ENCODE data around the gene PKMYT1. TPM values are rescaled to one million over a fixed set of nuclear protein-coding genes. Genes with fewer than 3 reads are reported as not detected.

PKMYT1 gene
- total RNA-seq, 1 donor from 2014 or later, result 107 TPM

DNA sequence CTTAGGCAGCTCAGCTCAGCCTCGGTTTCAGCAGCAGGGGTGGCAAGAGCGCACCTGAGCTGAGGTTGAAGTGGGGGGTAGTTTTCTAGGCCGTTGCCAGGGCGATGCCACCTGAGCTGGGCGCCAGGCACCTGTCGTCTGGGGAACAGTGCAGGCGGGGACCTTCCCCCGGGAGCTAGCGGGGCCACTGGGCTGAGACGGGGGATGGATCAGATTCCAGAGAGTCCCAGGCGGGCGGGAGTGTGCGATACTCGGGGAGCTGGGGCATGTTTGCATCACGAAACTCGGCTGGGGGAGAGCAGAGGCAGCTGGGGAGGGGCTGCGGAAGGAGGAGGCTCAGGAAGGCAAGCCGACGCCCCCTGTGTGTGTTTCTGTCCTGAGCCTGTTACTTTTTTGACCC is 32.0 kb upstream of the PKMYT1 start:
- TF ChIP-seq, protein P1, sequence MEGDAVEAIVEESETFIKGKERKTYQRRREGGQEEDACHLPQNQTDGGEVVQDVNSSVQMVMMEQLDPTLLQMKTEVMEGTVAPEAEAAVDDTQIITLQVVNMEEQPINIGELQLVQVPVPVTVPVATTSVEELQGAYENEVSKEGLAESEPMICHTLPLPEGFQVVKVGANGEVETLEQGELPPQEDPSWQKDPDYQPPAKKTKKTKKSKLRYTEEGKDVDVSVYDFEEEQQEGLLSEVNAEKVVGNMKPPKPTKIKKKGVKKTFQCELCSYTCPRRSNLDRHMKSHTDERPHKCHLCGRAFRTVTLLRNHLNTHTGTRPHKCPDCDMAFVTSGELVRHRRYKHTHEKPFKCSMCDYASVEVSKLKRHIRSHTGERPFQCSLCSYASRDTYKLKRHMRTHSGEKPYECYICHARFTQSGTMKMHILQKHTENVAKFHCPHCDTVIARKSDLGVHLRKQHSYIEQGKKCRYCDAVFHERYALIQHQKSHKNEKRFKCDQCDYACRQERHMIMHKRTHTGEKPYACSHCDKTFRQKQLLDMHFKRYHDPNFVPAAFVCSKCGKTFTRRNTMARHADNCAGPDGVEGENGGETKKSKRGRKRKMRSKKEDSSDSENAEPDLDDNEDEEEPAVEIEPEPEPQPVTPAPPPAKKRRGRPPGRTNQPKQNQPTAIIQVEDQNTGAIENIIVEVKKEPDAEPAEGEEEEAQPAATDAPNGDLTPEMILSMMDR (conservative IDR thresholded peaks at IDR 0.05; ENCODE audit: low read depth, low read length), result no peak

DNA sequence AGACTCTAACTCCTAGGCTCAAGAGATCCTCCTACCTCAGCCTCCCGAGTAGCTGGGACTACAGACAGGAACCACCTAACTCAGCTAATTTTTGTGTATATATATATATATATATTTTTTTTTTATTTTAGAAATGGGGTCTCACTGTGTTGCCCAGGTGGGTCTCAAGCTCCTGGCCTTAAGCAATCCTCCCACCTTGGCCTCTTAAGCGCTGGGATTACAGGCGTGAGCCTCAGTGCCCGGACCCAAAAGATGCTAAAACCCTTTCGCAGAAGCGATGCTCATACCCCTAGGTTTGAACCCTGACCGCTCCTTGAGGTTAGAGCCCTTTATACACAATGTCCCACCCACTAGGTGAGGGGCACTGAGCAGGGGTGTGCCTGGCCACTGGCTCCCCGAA is 30.3 kb upstream of the PKMYT1 start:
- DNase-seq (ENCODE audit: low read depth), result no peak
- no peak overlapping the region for H3K4me3 ChIP-seq (ENCODE audit: low read depth, low read length)
- TF ChIP-seq, protein P1 (conservative IDR thresholded peaks at IDR 0.05; ENCODE audit: low read depth, low read length), result no peak

More for the DNA sequence above, 32.0 kb upstream of the PKMYT1 start:
- DNase-seq (ENCODE audit: low read depth), result no peak
- no peak overlapping the region for H3K4me3 ChIP-seq (ENCODE audit: low read depth, low read length)

DNA sequence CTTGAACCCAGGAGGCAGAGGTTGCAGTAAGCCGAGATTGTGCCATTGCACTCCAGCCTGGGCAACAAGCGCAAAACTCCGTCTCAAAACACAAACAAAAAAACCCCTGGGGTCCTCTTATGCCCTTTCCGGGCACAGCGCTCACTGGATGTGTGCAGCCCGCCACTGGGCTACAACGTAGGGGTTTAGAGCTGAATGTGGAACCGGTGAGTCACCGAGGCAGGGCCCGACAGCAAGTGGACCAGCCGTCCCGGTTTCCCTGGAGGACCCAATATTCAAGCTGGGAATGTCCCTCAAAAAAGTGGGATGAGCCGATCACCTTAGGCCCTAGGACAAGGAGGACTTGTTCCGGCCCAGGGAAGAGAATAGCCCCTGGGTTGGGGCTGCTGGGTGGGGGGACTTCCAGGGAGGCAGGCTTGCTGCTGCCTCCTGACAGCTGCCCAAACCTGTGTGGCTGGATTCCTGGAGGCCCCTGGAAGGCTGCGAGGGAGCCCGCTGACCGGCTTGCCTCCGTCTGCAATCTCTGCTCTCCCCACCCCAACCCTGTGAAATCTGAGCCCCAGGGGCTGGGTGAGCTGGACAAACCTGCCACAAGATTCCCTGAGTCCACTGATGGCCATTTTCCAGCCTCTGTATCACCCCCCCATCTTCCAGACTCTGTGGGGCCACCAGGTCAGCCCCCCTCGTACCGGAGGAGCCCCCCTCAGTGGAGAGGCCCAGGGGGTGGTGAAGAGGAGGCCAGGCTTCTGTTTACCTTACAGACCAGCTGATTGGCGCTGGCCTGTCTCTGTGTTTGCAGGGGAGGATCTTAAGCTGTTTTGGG is 29.5 kb upstream of the PKMYT1 start:
- TF ChIP-seq, protein P1 (conservative IDR thresholded peaks at IDR 0.05; ENCODE audit: low read depth, low read length), result no peak
- H3K4me3 ChIP-seq (ENCODE audit: low read depth, low read length), result no peak overlapping the region
- no peak for DNase-seq (ENCODE audit: low read depth)

DNA sequence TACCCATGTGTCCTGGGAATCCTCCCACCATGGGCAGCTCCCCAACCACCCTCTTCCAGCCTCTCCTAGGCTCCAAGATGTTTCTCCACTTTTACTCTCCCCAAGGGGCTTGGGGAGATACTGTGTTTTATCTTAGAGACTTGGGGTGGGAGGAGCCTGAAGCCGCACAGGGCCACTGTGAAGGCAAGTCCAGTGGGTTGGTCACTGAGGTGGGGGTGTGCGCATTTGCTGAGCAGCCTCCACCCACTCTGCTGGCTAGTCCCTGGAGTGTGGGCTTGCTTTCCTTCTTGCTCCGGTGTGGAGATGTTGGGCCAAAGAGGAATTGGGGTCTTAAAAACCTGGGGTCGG is 28.4 kb upstream of the PKMYT1 start:
- no peak overlapping the region for H3K4me3 ChIP-seq (ENCODE audit: low read depth, low read length)
- TF ChIP-seq, protein P1 (conservative IDR thresholded peaks at IDR 0.05; ENCODE audit: low read depth, low read length), result no peak
- DNase-seq (ENCODE audit: low read depth), result no peak

DNA sequence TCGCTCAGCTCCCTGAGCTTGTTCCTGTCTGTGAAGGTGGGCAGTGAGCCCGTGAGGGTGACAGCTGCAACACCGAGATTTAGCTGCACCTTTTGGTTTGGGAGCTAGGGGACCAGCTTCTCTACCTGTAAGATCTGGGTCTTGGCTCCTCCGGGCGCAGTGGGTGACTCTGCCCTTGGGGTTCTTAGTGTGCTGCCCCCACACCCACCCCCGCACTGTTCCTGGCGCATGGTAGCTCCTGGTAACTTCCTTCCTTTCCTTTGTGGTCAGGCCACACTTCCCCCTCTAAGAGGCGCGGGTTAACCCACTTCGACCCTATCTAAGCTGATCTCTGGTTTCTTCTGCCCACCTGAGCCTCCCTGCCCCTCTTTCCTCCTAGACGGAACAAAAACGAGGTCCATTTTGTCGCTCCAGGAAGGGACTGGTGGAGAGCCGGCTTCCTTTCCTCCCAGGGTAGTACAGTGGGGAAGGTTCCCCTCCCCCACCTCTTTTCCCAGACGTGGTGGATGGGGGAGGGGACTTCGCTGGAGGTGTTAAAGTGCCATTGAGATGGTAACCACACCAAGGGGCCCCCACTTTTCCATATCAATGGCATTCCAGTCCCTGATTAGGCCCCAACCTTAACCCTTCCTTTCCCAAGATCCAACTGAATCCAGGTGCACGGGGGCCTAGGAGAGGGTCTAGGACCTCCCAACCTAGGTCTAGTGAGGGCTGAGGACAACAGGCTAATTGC is 27.9 kb upstream of the PKMYT1 start:
- no peak for DNase-seq (ENCODE audit: low read depth)
- no peak overlapping the region for H3K4me3 ChIP-seq (ENCODE audit: low read depth, low read length)
- TF ChIP-seq, protein P1 (conservative IDR thresholded peaks at IDR 0.05; ENCODE audit: low read depth, low read length), result no peak

DNA sequence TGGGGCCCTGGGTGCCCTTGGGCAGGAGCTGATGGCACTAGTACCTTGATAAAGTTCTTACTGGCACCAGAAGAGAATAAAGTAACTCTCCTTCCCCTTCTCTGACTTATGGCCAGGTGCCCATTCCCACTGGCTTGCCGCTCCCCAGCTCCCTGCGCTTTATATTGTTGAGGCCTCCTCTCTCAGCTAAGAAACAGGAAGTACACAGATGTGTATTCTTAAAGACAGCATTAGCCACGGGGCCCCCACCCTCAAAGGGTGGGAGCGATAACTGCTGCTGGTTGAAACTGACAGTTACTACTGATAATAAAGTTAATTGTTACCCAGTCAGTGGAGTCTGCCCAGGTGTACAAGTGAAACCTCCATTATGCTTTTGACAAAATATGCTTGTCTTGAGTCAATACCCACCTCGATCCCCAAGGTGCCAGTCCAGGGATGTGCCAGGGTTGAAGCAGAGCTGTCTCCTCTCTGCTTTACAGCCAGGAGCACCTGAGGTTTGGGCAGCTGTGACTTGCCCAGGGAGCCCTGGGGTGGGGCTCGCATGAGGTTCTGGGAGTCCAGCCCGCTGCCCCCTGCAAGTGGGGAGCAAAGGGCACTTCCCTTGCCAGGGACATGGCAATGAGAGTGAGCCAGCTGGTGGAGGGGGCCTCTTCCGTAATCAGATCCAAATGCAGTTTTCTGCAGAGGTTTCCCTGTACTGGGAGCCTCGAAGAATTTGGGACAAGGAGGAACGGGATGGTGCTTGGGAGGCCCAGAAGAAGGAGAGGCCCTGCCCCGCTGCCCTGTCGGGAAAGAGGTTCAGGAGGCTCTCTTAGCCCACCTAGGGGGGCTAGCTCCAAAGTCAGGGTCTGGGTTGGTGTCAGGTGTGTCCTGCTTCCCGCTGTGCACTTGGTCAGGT is 27.1 kb upstream of the PKMYT1 start:
- TF ChIP-seq, protein P1 (conservative IDR thresholded peaks at IDR 0.05; ENCODE audit: low read depth, low read length), result no peak
- no peak for DNase-seq (ENCODE audit: low read depth)
- H3K4me3 ChIP-seq (ENCODE audit: low read depth, low read length), result no peak overlapping the region

Measured in epithelial cell of proximal tubule (primary cell).